Activated CD4-positive, CD25-positive, alpha-beta regulatory T cell treated with anti-CD3 and anti-CD28 coated beads, Interleukin-2, amount 50 U/mL, for 24 hours (primary cell): ENCODE data around the gene JTB.

Experiments
- ATAC-seq, 2 donors: fragments of 150-1000 bp; cut with Tn5 transposase; one replicate each; pipeline ENCODE4 v1.10.0; 2021; ENCODE audit warnings: mild to moderate bottlenecking in 1 of 2, moderate library complexity in 1 of 2

Gene JTB

DNA sequence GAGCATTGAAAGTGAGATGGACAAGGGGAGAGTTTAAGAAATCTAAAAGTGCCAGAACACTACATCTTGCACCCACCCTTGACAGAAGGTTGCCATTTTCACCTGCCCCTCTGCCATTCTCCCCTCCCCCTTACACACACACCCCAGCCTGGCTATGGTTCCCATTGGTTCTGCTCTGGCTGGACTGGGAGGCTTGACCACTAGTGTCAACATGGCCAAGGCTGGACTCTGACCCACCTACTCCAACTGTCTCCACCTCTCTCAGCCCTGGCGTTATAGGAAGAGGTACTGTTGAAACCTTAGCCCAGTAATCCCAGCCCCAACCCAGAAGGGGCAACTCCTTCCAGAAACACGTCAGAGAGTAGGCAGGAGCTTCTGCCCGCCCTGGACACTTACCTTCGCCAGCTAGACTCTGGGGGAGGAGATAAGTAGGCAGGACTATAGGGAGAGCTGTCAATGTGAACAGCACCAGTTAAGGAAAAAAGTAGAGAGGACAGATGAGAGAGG lies 23.6 kb downstream of the JTB start:
- no peak for ATAC-seq

DNA sequence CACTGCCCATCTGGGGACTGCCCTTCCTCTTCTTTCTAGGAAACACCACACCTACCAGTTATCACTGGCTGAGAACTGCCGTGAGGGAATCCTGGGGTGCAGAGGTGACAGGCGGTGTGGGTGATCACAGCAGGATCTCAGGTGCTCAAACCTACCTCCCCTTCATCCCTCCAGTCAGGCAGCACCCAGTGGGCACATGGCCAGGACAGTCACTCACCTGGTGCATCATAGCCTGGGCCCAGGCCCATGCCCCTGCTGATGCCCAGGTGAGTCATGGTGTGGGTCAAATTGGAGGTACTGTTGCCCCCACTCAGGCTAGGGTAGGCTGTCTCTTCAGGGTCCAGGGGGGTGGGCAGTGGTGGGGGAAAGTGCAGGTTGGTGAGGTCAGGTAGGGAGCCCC lies 25.7 kb downstream of the JTB start:
- ATAC-seq = no peak

DNA sequence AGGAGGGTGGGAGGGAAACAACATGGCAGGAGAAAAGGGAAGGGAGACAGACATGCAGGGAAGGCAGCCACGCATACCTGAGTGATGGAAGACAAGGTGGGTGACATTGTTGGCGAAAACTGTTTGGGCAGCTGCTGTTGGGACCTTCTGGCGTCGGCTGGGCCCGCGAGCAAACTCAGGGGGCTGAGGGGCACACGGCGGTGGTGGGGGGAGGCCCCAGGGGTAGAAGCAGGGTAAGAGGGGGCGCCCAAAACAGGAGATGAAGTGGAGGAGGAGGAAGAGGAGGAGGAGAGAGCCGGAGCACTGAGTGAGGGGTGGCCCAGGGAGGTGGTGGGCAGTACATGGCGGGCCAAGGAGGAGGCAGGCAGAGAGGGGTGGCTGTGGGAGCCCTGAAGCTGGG lies 26.3 kb downstream of the JTB start:
- no peak for ATAC-seq

DNA sequence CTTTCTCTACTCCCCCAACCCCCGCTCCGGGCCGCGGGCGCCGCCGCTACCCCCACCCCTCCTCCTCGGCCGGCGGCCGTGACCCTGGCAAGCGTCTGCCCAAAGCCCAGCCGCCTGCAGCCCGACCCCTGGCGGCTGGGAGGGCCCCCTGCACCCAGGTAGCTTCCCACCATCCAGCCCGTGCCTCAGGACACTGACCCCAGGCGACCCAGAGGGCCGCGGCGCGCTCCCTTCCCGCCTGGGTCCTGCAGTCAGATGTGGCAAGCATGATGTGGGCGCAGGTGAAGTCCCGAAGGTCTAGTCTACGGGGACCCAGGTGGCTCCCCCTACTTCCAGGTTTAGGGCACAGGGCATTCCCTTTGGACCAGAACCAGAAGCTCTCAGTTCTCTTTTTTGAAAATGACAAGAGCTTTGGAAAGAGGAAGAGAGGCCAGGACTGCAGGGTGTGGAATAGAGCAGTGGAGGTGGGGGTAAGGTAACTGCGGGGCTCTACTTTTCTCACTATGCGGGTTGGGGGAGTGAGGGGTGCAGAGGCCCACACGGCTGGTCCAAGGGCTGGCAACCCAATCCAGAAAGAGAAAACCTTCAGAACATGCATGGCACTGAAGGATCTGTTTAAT lies 30.7 kb downstream of the JTB start, which contains the start of gene DENND4B:
Gene DENND4B (minus strand): TSS at position 97 of the 620 bp plus-strand sequence. CDS start 2,344 bp downstream, outside the sequence.
- ATAC-seq = peak; percentile 74

DNA sequence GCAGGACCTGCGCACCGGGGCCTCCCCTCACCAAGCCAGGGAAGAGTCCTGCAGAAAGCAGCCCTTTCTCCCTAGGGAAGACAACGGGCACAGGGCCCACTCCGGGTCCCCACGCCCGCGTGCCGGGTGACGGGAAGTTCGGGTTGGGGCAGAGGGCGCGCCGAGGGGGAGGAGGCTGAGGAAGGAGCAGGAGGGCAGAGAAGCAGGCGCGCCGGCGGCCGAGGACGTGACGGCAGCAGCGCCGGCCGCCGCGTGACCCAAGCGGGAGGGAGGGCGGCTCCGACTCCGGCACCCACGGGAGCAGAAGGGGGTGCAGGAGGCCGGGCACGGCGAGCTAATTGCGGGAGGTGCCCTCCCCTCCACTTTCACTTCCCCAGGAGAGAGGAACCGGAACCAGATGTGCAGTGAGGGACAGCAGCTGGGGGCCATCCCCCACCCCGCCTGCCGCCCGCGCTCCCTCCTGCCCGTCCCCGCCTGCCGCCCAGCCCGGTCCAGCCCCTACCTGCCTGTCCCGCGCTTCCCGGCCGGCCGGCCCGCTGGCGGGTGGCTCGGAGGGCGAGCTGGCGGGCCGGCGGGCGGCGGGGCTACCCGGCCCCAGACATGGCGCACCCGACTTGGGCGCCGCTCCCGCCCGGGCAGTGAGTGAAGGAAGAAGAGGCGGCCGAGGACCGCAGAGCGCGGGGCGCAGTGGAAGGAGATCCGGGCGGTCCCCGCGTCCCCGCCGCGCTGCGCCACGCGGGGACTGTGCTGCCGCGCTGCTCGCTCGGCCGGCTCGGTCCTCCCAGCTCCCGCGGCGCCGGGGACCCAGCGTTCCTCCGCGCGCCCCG lies 31.5 kb downstream of the JTB start:
- peak; percentile 60 to 62 for ATAC-seq

DNA sequence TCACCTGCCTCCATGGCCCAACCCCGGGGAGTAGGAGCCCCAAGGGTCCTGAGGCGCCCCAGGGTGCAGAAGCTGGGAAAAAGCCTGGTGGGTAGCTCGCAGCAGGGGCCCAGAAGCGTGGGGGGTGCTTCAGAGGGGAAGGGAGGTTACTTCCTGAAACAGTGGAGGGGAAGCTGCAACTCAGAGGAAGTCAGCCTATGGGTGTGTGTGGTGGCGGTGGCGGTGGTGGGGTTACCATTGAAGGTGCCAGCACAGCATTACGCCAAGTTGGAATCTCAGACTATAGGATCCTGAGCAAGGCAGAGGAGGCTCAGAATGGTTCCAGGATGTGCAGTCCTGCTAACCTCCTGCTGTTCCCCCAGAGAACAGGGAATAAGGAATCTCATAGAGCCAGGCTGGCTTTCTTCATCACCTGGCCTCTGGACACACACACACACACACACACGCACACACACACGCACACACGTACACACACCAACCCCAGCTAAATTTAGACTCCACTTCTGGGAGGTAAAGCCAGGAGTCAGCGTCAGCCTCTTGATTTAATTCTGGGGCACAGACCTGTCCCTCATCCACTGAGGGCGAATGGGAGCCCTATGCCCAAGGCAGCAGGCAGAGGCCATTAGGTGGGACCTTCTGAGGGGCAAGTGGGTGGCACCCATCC lies 32.2 kb downstream of the JTB start:
- peak; percentile 58 to 67 for ATAC-seq

DNA sequence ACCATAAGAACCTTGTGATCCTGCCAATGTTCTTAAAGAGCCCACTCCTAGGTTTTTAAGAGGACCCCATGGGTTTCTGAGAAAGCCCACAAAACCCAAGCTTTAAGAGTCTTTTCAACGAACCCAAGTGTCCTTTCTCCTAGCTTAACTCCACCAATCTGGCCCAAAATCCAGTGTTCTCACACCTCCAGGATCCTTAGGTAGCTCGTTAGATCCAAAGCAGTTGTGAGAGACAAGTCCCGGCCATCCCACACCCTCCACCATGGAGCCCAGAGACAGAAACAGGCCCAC lies 32.7 kb downstream of the JTB start:
- ATAC-seq = no peak

DNA sequence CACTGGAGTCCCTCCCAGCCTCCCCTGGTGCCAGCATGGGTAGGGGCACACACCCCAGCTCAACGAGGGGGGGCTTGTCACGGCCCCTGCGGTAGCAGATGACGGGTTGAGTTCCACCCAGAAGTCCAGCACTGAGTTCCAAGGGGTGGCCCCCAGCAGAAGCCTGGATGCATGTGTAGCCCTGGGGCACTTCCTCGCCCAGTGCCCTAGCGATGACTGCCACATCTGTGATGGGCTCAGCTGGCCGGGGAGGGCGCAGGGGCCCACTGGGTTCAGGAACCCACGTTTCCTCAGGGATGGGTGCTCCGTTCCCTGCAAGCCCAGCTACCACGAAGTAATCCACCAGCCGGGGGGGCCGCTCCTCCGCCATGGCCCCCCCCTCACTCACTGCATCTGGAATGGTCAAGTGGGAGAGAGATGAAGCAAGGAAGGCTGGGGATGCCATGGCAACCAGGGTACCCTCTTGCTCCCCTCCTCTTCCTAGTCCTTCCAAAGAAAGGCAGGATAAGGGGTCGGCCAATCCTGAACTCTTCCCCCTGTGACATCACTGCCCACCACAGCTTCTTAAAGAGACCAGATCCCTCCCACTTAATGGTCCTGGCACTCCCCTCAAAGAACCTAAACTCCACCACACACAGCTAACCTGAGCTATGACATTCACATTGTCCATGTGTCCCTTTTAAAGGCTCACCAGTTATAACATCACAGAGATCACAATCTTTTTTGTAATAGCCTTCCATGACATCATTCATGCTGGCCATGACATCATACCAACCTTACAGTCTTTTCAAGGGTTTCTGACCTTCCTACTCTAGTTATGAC lies 33.3 kb downstream of the JTB start:
- no peak for ATAC-seq

DNA sequence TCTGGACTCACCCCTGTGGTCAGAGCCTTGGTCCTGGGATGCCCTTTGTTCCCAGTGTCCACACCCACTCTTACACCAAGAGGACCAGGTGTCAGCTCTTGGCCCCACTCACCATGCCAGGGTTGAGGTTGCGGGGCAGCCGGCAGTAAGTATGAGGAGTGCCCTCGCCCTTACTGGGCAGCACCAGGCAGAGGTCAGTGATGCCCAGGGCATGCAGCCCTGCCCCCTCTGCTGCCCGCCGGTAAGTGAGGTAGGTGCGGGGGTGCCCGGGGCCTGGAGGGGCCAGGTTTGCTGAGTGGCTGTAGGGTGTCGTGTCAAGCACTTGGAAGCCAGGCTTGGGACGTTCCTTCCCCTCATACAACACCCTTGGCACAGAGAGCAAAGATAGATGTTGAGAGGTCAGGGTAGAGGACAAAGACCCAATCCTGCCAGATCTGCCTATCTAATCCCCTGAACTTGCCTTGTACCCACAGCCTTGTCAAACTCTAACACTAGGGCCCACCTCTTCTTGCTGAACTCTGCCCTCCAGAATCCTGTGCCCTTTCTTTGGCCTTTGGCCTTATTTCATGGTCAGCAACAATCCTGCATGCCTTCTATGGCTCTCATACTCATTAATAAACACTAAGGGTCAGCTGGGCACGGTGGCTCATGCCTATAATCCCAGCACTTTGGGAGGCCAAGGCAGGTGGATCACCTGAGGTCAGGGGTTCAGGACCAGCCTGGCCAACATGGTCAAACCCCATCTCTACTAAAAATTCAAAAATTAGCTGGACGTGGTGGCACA lies 34.5 kb downstream of the JTB start:
- ATAC-seq = no peak

DNA sequence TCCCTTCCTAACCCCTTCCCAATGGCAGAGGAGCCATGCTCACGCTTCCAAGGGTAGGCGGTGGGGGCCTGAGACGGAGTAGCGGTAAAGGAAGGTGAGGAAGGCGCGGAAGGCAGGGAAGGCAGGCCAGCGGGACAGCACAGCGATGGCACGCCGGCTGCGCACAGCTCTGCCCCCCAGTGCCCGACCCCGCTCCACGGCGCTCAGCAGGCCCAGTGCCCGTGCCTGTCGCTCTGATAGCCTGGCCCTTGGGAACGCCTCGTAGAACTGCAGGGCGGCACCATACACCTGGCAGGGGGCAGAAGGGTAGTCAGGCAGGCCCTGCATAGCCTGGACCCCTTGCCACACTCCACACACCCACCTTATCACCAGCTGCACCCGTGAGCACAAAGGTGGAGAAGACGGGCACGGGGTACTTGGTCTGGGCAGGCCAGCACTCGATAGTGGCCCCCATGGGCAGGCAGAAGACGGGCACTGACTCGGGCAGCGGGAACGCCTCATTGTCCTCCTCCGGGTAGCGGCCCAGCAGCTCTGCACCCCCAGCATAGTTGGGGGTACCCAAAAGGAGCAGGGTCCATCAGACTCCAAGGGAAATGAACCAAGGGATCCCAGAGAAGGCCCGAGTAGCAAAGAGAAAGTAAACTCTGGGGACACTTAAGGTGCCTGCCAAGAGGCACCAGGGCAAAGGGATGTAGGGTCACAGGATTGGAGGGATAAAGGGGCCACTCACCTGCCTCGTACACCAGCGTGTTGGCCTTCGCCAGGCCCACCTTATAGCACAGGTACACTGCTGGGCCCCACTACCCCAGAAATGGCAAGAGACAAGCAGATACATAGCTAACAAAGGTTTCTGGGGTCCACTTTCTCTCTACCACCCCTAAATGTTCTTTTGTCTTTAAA lies 35.4 kb downstream of the JTB start:
- no peak for ATAC-seq

DNA sequence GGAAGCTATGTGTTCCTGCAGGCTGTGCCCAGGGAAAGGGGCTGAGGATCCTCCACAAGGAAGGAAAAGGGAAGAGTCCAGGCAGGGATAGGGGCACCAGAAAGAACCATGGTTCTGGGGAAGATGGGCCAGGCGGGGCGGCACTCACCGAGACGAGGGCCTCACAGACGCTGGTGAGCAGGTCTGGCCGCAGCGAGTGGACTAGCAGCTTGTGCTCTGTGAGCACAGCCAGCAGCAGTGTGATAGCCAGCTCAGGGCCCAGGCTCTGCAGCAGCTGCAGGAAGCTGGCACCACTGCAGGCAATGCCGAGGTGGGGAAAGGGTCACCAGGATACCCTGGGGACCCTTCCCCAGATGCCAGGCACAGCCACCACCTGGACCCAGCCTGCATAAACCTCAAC lies 36.7 kb downstream of the JTB start:
- no peak for ATAC-seq

DNA sequence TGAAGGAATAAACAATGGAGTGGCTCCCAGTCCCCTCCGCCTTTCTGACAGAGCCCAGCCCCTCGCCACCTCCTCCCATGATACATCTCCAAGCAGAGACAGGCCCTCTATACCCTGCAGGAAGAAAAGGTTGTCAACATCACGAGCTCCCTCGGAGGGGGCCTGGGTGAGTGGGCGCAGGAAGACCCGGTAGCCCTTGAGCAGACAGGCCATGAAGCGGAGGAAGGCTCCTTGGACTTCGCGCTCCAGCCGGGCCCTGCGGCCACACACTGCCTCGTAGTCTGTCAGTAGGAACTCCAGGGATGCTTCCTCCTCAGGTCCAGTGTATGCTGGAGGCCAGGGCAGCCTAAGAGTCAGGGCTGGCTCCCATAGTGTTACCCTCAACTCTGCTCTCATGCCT lies 38.0 kb downstream of the JTB start:
- ATAC-seq = no peak

DNA sequence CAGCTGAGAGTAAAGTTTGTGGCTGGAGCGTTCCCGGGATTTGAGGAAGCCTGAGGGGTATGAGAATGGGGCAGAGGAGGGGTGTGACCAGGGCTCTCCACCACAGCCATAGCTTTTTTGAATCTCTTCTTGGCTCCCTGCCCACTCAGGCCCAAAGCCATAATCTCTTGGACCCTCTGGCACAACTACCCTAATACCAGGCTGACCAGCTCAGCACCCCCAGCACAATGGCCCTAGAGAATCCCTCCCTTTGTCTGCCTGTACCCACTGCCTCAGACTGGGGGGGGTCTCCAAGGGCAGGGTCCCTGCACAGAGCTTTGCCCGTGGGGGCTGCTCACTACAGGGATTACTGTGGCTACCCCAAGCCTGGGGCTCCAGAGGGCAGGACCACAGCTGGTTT lies 38.5 kb downstream of the JTB start:
- no peak for ATAC-seq

DNA sequence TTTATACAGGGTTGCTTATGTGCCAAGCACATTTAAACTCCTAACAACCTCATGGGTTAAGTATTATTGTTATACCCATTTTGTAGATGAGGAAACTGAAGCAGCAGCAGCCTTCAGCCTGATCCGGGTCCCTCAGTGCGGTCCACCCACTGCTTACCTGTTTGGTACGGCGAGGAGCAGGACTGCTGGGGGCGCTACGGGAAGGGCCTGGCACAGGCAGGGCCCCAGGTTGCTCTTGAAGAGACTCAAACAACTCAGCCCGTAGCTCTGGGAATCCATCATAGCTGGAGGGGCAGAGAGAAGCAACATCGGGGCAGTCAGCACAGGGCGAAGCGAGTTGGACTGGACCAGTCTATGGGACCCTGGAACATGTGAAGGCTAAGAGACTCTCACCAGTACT lies 40.1 kb downstream of the JTB start:
- no peak for ATAC-seq

DNA sequence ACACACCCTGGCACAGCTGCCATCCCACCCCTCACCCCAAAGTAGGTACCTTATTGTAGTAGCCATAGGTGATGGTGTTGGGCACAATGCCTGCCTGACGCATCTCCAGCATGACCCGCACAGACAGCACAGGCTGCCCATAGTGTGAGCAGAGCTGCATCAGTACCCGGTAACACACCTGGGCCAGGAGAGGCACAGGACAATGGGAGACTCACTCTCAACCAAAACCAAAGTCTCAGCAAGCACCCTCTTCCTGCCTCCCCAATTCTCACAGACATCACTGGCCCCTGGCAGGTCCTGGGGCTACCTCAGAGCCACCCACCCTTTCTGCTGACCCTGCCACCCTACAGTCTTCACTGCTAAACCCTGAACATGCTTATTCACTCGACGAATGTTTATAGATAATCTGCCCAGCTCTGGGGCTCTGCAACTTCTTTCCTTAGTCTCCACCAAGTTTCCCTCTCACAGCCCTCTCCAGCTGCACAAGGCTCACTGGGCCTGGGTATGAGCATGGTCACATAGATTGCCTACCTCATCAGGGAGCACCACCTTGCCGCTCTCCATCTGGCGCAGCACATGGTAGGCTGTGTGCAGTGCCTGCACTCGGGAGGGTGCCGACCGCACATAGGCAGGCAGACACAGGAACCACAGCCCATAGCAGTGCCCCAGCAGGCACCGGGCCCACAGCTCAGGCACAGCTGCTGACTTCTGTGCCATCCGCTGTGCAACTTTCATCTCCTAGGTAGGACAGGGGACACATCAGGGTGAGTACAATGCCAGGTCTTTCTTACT lies 41.3 kb downstream of the JTB start:
- ATAC-seq = no peak

DNA sequence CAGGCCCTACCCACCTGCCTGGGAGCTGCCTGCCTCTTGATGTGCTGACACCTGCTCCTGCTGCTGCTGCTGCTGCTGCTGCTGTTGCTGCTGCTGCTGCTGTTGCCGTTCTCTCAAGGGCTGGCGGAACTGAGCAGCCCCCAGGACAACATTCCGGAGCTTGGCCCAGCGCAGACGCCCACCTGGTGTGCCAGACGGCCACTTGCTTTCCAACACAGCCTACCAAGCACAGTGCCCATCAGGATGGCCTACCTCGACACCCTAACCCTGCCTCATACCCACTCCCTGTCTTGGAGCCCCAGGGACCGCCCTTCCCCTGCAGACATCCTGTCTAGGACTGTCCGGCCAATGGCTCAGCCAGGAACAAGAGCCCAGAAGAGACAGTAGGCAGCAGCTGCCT lies 42.7 kb downstream of the JTB start:
- no peak for ATAC-seq

DNA sequence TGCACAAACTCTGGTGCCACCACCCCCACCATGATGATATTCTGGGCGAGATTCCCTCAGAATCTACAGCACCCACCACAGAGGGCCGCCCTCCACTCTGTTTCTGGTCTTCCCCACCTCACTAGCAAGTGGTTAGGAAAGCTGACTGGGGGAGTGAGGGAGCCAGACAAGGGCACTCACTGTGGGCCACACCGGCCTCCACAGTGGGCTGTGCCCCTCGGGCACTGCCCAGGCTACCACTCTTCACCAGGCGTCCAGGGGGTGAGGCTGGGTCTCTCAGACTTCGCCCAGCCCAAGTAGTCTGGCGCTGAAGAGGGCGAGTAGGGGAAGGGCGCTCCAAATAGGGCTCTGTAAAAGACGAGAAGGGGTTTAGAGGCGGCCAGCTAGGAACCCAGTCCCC lies 43.5 kb downstream of the JTB start:
- no peak for ATAC-seq

DNA sequence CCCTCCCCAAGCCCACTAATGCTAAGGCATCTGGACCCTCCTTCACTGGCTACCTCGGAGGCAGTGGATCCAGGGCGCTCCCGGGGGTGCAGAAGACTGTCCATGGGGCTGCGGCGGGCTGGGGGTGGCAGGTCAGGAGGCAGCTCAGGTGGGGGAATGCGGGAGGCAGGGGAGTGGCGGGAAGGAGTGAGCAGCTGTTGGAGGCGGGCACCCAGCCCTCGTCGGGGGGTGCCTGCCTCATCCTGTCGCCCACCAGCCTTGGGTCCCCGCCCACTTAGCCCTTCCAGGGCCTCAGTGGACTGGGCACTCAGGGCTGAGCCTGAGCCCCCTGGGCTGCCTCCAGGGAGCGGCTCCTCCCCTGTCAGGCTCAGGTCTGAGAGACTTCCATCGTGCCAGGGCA lies 44.0 kb downstream of the JTB start:
- ATAC-seq = no peak

DNA sequence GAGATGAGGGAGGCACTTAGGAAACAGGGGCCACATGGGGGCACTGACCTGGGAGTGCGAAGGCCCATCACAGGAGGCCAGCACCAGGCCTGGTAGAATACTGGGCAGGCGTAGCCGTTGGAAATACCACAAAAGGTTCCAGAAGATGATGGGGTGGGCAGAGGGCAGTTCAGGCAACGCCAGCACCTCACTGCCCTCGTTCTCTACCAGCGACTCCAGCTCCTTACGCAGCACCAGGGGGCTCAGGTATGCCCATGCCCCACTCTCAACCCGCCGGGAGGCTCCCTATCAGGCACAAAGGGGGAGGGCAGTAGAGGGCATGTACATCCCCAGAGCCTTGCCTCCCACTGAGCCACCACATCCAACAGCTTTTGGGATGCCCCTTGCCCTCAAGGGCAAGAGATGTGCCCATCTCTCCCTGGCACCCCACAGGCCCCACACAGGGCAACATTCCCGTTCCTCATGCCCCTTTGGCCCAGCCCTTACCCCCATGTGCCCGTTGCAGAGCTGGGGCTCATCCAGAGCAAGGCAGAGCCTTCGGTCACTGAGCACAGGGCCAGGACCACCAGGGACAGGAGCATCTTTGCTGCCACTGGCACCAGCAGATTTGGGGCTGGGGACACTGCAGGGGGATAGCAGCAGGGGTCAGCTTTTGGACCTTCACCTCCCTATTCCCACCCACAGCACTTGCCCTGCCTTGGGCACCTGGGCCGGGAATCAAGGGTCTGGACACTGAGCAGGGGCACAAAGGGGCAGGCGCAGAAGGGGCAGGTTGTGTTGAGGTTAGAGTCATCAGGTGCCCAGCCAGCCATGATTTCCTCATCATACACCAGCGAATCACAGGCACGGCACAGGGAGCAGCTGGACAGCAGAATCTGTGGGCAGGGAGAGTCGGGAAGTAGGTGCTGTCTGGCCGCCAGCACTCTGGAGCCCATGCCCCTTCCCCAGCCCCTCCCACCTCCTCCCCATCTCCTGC lies 45.0 kb downstream of the JTB start:
- no peak for ATAC-seq
